ENCODE measurements around the gene ADARB2.
"Not testable (repeated sequence)": the region's sequence is repeated elsewhere in the genome, so short reads cannot be mapped to it uniquely, and the experiment has no call there.

ADARB2 gene

DNA sequence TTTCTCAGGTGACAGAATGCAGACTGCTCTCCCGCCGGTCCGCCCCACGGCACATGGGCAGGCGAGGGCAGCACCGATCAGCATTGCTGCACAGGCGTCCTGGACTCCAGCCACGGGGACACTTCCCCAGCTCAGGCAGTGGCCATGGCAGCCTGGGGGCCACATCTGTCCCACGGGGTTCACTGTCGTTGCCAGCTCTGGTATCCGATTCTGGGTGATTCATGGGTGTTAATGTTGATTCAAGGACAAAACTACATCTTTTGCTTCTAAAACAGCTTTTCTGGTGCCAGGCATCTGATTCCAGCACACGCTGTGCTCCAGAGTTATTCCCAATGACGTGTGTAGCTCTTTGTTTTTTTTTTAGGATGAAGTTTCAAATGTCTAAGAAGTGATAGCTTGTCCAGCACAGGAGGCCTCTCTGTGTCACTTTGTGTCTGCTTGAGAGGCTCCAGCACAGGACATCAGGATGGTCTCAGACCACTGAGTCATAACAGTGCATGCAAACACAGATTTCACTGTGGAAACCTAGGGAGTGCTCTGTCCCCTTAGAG is 463.1 kb downstream of the ADARB2 start:
- FAIRE-seq: no peak

DNA sequence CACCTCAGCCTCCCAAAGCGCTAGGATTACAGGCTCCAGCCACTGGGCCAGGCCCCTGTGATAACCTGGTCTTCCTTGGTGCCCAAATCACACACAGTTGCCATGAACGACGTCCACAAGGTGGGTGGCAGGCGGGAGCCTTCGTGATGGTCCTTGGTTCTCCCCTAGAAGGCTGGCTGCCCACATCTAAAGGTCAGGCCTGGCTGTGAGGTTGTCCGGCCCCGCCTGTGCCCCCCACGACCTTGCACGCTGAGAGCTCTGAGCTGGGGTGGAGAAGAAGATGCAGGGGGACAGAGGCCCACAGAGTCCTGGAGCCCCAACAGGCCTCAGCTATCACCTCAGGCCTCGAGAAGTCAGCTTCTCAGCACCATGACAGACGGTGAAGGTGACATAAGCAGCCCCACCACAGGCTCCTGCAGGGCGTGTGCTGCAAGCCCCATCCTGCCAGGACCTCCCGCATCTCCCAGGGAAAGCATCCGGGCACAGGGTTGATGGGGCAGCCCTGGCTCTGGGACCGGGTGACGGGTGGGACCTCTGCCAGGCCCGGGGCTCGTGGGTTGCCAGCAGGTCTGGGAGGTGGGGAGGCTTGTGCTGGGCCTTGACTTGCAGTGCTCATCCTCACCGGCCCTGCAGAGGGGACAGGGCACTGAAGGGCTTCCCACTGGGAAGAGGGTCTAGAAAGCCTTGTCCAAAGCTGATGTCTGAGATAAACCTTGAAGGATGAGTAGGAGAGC is 463.8 kb downstream of the ADARB2 start:
- no peak for DNase-seq (ENCODE audit: low spot score)
- no peak for FAIRE-seq

More for the DNA sequence above, 463.1 kb downstream of the ADARB2 start:
- DNase-seq (ENCODE audit: low spot score): peak; percentile 6

DNA sequence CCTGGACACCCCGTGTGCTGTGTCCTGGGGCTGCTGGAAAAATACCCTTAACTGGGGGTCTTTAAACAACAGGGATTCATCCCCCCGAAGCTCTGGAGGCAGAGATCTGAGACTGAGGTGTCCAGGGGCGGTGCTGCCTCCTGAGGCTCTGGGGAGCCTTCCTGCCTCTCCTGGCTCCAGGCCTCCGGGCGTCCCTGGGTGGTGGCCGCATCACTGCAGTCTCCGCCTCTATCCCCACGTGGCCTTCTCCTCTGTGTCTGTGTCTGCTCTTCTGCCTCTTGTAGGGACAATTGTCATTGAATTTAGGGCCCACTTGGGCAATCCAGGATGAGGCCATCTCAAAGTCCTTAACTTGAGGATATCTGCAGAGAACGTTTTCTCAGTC is 464.6 kb downstream of the ADARB2 start:
- DNase-seq (ENCODE audit: low spot score) (no peak), FAIRE-seq (no peak)

DNA sequence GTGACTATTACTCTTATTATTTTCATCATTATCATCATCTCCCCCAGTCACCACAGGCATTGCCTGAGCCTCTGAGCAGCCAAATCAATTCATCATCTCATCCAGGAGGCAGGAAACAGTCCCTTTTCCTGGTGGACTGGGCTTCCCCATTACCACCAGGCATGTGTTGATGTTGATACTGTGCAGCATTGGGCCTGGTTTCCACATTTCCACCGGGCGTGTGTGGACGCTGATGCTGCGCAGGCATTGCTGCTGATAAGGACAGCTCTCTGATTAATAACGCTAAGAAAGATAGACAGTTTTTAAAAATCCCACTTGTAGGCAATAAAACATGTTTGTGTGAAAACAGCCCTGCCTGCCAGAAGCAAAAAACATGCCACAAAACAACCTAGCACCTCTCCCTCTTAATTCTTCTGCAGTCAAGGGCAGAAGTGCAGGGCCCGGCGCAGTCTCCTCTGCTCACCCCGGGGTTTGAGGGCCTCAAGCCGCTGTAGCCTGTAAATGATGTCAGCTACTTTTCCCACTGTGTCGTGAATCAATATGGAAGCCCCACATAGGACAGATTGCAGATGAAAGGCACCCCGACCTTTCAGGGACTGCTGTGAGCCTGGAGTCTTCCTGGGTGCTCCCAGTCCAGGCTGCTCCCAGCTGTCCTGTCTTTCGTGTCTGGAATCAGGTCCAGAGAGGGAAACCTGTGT is 465.1 kb downstream of the ADARB2 start:
- DNase-seq (ENCODE audit: low spot score) (no peak), FAIRE-seq (no peak)

DNA sequence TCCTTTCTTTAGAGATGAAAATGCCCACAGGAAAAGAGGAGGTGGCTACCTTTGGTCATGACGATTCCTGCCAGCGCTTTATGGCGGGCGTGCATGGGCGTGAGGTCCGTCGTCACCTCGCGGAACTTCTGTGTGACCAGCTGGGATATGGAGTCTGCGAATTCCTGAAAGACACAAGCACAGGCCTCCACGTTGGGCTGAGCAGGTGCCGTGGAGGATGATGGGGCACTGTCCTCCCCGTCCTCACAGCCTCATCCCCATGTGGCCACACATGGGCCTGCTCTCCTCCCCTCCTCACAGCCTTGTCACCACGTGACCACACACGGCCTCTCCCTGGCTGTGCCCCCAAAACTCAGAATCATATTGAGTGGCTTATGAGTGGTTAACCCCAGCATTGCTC is 466.4 kb downstream of the ADARB2 start:
- no peak for FAIRE-seq
- DNase-seq (ENCODE audit: low spot score): no peak

DNA sequence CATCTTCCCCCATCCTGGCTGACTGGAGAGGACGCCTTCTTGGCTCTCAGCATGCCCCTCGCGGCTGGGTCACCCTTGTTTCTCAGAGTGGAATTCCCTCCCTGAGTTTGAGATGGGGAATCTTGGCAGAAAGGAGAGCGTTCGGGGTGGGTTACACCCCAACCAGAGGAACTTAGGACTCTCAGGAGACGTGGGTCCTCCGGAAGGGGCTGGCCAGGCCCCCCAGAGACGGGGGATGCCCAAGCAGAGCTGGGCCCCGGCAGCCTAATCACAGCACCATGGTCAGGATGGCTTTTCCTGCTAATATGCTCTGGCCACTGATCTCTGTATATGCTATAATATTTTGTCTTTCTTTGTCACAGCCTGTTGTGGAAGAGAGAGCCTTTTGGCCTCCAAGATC is 466.8 kb downstream of the ADARB2 start:
- no peak for FAIRE-seq
- DNase-seq (ENCODE audit: low spot score): no peak

DNA sequence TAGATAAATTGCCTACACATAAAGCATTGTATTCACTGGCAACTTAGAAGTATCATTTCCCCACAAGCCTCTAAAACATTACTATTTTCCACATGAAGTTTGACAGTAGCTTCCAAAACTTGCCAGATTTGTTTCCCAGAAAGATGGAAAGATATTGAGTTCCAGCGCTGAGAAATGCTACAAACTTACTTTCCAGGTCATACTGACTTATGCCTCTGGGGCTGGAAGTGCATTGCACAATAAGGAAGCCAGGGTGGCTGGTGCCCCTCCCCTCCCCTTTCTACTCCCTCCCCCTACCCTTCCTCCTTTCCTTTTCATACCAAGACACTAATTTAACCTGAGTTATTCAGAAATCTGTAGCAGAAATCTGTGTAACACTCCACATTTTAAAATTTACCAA is 468.5 kb downstream of the ADARB2 start:
- no peak for DNase-seq (ENCODE audit: low spot score)
- FAIRE-seq: no peak

DNA sequence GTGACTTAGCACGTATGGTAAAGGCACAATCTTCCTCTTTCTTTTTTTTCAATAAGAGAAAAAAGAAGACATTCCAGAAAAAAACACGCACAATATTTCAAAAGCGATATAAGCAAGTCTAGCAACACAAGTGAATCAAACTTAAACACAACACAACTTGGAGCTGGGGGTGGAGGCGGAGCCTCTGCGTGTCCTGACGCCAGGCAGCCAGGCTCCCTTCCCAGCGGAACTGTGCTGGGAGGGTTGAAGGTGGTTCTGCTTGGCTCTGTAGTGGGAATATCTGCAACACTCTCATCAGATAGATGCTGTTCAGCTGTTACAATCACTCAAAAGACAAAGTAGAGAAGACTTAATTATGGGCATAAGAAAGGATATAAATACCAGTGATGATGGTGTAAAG is 469.8 kb downstream of the ADARB2 start:
- no peak for DNase-seq (ENCODE audit: low spot score)
- FAIRE-seq: no peak

DNA sequence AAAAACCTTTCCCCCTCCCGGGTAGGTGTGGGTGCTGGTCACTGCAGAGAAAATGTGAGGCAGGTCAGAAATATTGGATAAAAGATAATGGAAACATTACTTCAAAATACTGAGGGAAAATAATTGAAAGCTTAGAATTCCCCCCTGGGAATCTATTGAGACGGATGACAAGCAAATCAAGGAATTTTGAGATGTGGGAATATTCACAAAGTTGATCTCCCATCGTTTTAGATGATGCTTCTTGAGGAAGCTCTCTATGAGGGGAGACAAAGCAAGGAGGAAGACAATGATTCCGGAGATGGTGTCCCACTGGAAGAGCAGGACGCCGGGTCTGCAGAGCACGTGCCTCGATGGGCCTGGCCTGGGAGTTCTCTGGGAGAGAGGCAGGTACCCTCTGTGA is 470.2 kb downstream of the ADARB2 start:
- DNase-seq (ENCODE audit: low spot score): no peak
- no peak for FAIRE-seq

DNA sequence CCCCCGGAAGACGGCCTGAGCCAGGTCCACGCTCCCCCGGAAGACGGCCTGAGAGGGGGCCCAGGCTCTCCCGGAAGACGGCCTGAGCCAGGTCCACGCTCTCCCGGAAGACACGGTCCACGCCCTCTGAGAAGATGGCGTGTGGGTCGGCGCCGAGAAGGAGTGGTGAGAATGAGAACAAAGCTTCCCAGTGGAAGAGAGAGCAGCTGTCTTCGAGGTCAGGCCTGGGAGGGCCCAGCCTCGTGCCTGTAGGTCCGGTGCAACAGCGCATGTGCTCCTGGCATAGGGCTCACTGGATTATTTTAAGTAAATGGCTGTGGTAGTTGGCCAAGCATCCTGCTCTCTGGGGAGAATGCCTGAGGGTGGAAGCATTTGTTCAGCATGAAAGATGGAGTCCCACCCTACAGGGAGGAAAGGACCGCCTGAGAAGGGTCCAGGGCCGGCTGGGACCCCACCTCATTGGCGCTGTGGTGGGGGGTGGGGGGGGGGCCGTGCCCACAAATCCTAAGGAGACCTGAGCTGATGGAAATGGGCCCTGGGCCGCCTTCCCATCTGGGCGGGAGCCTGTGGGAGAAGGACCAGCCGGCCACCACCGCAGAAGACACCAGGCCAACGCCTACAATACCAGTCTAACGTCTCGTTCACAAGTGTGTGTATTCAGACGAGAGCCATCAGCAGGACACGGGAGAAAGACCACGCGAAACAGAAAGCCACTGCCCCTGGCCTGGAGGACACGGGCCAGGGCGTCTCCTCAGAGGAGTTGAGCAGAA is 471.1 kb downstream of the ADARB2 start:
- FAIRE-seq (no peak), DNase-seq (ENCODE audit: low spot score) (no peak)

DNA sequence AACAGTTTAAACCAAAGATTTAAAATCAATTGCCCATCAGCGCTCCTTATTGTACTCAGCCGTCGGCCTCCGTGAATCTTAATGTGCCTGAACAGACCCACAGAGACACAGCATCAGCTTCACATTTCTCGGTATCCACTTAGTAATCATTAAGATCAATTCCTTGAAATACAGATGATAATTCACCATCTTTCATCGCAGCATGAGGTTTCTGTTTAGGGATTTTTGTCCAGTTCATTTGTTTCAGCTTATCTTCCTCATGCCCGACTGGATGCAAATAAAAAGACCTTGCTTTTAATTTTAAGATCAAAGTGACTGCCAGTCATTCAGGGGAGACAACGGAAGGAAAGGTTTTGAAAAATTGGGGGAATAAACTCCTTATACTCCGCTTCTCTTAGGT is 473.3 kb downstream of the ADARB2 start:
- no peak for FAIRE-seq
- no peak for DNase-seq (ENCODE audit: low spot score)

DNA sequence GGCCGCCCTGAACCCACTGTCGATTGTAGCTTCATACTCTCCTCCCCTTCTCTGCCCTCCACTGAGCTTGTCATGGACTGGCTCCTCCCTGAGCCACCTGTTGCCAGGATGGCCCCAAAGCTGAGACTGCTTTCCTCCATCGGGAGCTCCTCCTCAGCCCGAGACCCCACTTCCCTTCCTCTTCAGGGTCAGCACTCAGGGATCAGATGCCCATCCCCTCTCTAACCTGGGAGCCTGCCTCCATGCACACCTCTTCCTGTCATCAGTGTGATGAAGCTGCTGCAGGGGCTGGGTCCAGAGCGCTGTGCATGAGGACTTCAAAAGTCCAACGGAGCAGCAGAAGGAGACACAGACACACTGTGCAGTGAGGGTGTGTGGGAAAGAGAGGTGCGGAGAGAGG is 480.1 kb downstream of the ADARB2 start:
- FAIRE-seq (no peak), DNase-seq (ENCODE audit: low spot score) (no peak)

DNA sequence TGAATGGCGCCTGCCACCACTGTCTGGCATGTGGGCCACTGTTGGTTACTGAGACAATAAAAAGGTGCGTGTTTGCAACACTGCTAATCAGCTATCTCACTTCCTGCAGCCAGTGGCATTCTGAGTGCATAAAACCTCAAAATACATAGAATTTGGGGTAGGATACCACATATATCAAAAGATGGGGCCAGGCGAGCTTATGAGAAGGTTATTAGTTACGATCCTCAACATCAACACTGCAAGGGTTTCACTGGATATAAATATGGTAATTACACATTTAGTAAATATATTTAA is 480.9 kb downstream of the ADARB2 start:
- no peak for DNase-seq (ENCODE audit: low spot score)
- no peak for FAIRE-seq

DNA sequence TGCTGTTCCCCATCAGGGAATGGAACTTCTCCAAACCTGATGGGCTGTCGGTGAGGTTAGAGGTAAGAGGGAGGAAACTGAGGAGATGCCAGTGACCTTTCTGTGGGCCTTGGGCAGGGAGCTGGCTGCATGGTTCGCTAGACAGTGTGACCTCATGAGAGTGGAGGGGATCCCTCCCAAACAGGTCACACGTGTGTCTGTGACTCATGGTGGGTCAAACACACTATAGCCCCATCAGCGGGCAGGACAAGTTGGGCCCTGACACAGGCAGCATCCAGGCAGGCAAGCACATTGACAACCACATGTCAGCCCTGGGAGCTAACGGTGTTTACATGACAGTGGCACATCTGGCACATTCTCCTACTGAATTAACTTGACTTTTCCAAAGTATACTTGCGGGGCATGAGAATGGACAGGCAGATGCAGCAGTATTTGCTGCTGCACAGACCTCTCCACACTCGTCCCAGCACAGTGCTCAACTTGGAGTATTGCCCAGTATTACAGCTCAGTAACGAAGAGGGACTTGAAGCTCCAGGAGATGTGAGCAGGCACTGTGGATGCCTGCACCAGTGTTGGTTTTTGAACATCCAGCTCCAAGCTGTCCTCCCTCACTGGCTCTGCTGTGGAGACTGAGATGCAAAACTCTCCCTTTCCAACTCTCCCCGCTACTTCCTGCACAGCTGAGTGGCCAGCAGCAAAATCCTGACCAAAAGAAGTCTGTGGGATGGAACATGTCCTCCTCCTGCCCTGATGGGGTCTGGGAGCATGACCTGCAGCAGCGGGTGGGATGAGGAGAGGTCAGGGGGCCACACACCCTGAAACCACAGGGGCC is 481.5 kb downstream of the ADARB2 start:
- no peak for DNase-seq (ENCODE audit: low spot score)
- no peak for FAIRE-seq

DNA sequence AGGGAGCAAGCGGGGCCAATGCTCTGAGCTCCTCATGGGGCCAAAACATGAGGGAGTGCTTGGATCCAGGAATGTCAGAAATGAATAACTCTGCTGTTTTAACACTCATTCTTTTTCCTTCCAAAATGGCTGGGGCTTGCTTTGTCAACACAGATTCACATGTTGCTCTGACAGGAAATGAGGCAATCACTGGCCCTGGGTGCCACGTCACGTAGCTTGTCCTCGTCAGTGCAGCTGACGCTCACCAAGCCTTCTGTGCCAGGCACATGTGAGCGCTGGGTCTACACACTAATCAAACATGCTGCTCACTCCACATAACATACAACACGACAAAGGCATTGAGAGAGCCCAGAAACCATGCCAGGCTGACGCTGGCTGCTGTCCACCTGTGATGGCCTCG is 482.2 kb downstream of the ADARB2 start:
- FAIRE-seq (no peak), DNase-seq (ENCODE audit: low spot score) (no peak)

DNA sequence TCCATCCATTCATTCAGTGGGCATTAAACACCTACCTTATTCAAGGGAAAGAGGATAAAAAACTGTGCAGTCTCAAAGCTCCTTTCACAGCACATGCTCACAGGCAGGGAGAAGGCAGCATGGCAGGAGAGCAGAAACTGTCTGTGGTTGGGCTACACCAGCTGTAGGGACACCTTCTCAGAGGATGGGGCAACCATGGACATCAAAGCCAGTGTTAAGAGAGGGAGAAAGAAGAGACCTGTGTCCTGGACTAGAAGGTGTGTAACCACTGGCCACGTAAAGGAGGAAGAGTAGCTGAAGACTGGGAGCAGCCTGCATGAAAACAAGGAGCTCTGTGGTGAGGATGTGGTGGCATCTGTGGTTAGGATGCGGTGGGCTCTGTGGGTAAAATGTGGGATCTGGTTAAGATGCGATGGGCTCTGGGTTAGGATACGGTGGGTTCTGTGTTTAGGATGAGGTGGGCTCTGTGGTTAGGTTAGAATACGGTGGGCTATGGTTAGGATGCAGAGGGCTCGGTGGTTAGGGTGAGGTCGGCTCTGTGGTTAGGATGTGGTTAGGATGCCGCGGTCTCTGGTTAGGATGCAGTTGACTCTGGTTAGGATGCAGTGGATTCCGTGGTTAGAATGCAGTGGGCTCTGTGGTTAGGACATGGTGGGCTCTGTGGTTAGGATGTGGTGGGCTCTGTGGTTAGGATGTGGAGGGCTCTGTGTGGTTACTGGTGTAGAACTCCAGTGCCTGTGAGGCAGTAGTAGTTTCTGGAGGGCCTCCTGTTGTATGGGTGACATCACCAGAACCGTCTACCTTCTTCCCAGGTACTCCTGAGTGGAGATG is 483.6 kb downstream of the ADARB2 start:
- no peak for DNase-seq (ENCODE audit: low spot score)
- FAIRE-seq: no peak

DNA sequence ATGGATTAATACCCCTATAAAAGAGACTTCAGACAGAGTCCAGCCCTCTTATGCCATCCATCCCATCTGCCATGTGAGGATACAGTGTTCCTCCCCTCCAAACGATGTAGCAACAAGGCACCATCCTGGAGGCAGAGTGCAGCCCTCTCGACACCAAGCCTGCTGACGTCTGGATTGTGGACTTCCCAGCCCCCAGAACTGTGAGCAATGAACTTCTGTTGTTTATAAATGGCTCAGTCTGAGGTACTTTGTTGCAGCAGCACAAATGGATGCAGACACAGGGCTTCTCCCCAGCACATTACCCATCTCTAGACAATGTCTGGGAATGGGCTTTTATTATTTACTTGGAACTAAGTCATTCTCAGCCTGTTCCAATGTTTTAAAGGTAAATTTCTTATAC is 485.6 kb downstream of the ADARB2 start:
- DNase-seq (ENCODE audit: low spot score): no peak
- FAIRE-seq: no peak

DNA sequence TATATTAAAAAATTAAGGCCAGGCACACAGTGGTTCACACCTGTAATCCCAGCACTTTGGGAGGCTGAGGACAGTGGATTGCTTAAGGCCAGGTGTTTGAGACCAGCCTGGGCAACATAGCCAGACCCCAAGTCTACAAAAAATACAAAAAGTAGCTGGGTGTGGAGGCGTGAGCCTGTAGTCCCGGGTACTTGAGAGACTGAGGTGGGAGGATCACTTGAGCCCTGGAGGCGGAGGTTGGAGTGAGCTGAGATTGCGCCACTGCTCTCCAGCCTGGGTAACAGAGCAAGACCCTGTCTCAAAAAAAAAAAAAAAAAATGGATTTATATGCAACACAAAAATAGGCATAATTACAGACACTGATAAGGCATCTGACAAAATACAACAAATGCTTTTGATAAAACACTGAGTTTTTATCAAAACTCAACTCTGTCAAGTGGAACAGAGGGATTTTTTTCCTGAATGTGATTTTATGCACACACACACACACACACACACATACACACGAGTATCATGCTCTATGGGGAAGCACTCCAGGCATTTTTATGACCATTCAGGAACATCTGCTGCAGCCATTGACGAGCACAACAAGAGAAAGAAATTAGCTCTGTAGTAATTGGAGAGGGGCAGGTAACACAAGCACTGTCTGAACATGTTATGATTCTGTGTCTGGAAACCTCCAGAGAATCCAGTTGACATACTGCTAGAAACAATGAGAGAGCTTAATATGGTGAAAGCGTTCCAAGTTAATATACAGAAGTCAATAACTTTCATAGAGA is 488.0 kb downstream of the ADARB2 start:
- FAIRE-seq (no peak), DNase-seq (ENCODE audit: low spot score) (no peak)

DNA sequence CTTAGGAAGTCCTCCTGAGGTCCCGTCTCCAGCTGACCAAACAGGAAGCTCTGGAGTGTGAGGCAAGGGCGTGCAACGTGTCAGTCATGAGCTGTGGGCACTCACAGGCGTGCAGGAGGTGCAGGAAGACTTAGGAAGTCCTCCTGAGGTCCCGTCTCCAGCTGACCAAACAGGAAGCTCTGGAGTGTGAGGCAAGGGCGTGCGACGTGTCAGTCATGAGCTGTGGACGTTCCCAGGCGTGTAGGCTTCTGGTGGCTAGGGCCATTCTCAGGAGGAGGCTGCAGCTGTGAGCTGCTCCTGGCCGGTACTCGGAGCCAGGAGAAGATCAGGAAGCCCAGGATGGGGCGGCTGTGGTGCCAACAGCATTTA is 489.1 kb downstream of the ADARB2 start:
- FAIRE-seq: not testable (repeated sequence)

More for the DNA sequence above, 489.1 kb downstream of the ADARB2 start:
- not testable (repeated sequence) for DNase-seq (ENCODE audit: low spot score)

Data from RCC 7860 (cell line).